Transverse colon (tissue), 4 donors: ENCODE data around the gene PLD5.

Experiments used
- EP300 ChIP-seq: sonication (generic); formaldehyde crosslinking; IDR thresholded peaks from one replicate; pipeline ENCODE4 v1.6.1; 2017; ENCODE audit warnings: antibody characterized with exemption, low read depth
- POLR2A ChIP-seq: fragments of 450-650 bp; IDR thresholded peaks from one replicate; pipeline ENCODE4 v1.6.1; 2016; ENCODE audit warnings: antibody characterized with exemption, mild to moderate bottlenecking, moderate library complexity
- POLR2AphosphoS5 ChIP-seq, 3 donors: sonication (generic); formaldehyde crosslinking; IDR thresholded peaks; one replicate each; pipeline ENCODE4 v1.6.1; 2016; ENCODE audit warnings: antibody characterized with exemption in 3 of 3
- TF ChIP-seq, protein P1 (sequence below), 5 experiments: fragments of 200-600 bp in 3 of 5; fragments of 450-650 bp in 2 of 5; sonication (generic) in 3 of 5; IDR thresholded peaks; 1 replicate in 2 of 5; 2 replicates in 3 of 5; pipeline ENCODE4 v1.5.1; 2016 to 2017; ENCODE audit warnings: antibody characterized with exemption in 5 of 5, inconsistent platforms in 3 of 5, mild to moderate bottlenecking in 2 of 5, moderate library complexity in 1 of 5

- no peak for TF ChIP-seq POLR2A
- TF ChIP-seq, protein P1, sequence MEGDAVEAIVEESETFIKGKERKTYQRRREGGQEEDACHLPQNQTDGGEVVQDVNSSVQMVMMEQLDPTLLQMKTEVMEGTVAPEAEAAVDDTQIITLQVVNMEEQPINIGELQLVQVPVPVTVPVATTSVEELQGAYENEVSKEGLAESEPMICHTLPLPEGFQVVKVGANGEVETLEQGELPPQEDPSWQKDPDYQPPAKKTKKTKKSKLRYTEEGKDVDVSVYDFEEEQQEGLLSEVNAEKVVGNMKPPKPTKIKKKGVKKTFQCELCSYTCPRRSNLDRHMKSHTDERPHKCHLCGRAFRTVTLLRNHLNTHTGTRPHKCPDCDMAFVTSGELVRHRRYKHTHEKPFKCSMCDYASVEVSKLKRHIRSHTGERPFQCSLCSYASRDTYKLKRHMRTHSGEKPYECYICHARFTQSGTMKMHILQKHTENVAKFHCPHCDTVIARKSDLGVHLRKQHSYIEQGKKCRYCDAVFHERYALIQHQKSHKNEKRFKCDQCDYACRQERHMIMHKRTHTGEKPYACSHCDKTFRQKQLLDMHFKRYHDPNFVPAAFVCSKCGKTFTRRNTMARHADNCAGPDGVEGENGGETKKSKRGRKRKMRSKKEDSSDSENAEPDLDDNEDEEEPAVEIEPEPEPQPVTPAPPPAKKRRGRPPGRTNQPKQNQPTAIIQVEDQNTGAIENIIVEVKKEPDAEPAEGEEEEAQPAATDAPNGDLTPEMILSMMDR (IDR thresholded peaks at IDR 0.05): no peak
- TF ChIP-seq EP300: no peak
- no peak for TF ChIP-seq POLR2AphosphoS5 (IDR thresholded peaks at IDR 0.05)
Observed at GRCh38 chr1:242216368-242216767, 308.1 kb downstream of the PLD5 start.
